ENCODE data around the gene GALNT15.

GRCh38 chr3:16254916-16255315, 80.4 kb downstream of the GALNT15 start:
- TF ChIP-seq EP300 (IDR thresholded peaks at IDR 0.05; ENCODE audit: low read depth) (no peak), CTCF (IDR thresholded peaks at IDR 0.05) (no peak), POLR2A (IDR thresholded peaks at IDR 0.05) (no peak), POLR2AphosphoS5 (IDR thresholded peaks at IDR 0.05) (no peak)
